Gastroesophageal sphincter (tissue), 3 donors: ENCODE measurements around the gene PI4KB.

Source experiments
- CTCF ChIP-seq, 4 experiments: fragments of 200-600 bp in 2 of 4; fragments of 450-650 bp in 2 of 4; sonication (generic) in 1 of 4; IDR thresholded peaks; one replicate each; pipeline ENCODE4 v1.5.1; 2017 to 2019; ENCODE audit warnings: antibody characterized with exemption in 4 of 4, mild to moderate bottlenecking in 2 of 4, moderate library complexity in 2 of 4
- EP300 ChIP-seq: sonication (generic); formaldehyde crosslinking; IDR thresholded peaks from one replicate; pipeline ENCODE4 v1.6.1; 2017; ENCODE audit warnings: antibody characterized with exemption, mild to moderate bottlenecking
- POLR2A ChIP-seq, 2 donors: fragments of 450-650 bp; IDR thresholded peaks; one replicate each; pipeline ENCODE4 v1.6.1; 2017; ENCODE audit warnings: antibody characterized with exemption in 2 of 2, mild to moderate bottlenecking in 2 of 2, moderate library complexity in 1 of 2

GRCh38 chr1:151286619-151287340 is 40.4 kb downstream of the PI4KB start:
- no peak for TF ChIP-seq CTCF (IDR thresholded peaks at IDR 0.05)
- no peak for TF ChIP-seq POLR2A (IDR thresholded peaks at IDR 0.05)
- no peak for TF ChIP-seq EP300
